ENCODE measurements around the gene SH2D7. TPM values are rescaled to one million over a fixed set of nuclear protein-coding genes. Genes with fewer than 3 reads are reported as not detected.

SH2D7 gene
- not detected for total RNA-seq
- long read RNA-seq: 0 reads

GRCh38 chr15:78092261-78093041 lies at the start of gene SH2D7:
TSS of gene SH2D7 (plus strand) at chr15:78092561. CDS start at chr15:78092585, 24 bp downstream.
- DNase-seq: peak; percentile 59
- intact Hi-C loops (cut with micrococcal nuclease): no loop called here
- peak; percentile 87 for ATAC-seq

GRCh38 chr15:78044407-78045155 lies 47.8 kb upstream of the SH2D7 start:
- ATAC-seq (no peak), DNase-seq (no peak)
- intact Hi-C loops (cut with micrococcal nuclease): no loop called here

GRCh38 chr15:78045189-78045588 lies 47.2 kb upstream of the SH2D7 start:
- intact Hi-C loops (cut with micrococcal nuclease): no loop called here
- ATAC-seq: no peak
- DNase-seq: no peak

GRCh38 chr15:78046796-78047341 lies 45.5 kb upstream of the SH2D7 start:
- DNase-seq: no peak
- intact Hi-C loops (cut with micrococcal nuclease): no loop called here
- ATAC-seq: peak; percentile 16

GRCh38 chr15:78047761-78048627 lies 44.4 kb upstream of the SH2D7 start:
- intact Hi-C loops (cut with micrococcal nuclease): no loop called here
- DNase-seq: no peak
- peak; percentile 78 for ATAC-seq

- DNase-seq (peak; percentile 44), ATAC-seq (peak; percentile 60)
- intact Hi-C loops (cut with micrococcal nuclease): no loop called here
These were observed 43.8 kb upstream of the SH2D7 start for GRCh38 chr15:78048628-78048920.

GRCh38 chr15:78049691-78050440 lies 42.5 kb upstream of the SH2D7 start:
- intact Hi-C loops (cut with micrococcal nuclease): no loop called here
- no peak for ATAC-seq

GRCh38 chr15:78050441-78050809 lies 41.9 kb upstream of the SH2D7 start:
- intact Hi-C loops (cut with micrococcal nuclease): no loop called here
- DNase-seq: no peak

More at GRCh38 chr15:78049691-78050440, 42.5 kb upstream of the SH2D7 start:
- DNase-seq: no peak

GRCh38 chr15:78050826-78051225 lies 41.5 kb upstream of the SH2D7 start:
- DNase-seq: no peak
- intact Hi-C loops (cut with micrococcal nuclease): no loop called here
- no peak for ATAC-seq

More at GRCh38 chr15:78050441-78050809, 41.9 kb upstream of the SH2D7 start:
- ATAC-seq: no peak

GRCh38 chr15:78051596-78051995 lies 40.8 kb upstream of the SH2D7 start:
- intact Hi-C loops (cut with micrococcal nuclease): no loop called here

GRCh38 chr15:78052001-78052401 lies 40.4 kb upstream of the SH2D7 start:
- intact Hi-C loops (cut with micrococcal nuclease): no loop called here
- ATAC-seq (peak; percentile 50), DNase-seq (peak; percentile 58)

More at GRCh38 chr15:78051596-78051995, 40.8 kb upstream of the SH2D7 start:
- DNase-seq: no peak
- ATAC-seq: no peak

- DNase-seq (no peak), ATAC-seq (no peak)
- intact Hi-C loops (cut with micrococcal nuclease): no loop called here
These were observed 39.8 kb upstream of the SH2D7 start for GRCh38 chr15:78052545-78052944.

GRCh38 chr15:78054518-78054917 lies 37.8 kb upstream of the SH2D7 start:
- DNase-seq (no peak), ATAC-seq (no peak)
- intact Hi-C loops (cut with micrococcal nuclease): no loop called here

GRCh38 chr15:78054966-78055365 lies 37.4 kb upstream of the SH2D7 start:
- DNase-seq: no peak
- intact Hi-C loops (cut with micrococcal nuclease): no loop called here
- ATAC-seq: no peak

GRCh38 chr15:78055919-78056713 lies 36.2 kb upstream of the SH2D7 start:
- intact Hi-C loops (cut with micrococcal nuclease): no loop called here
- peak; percentile 66 for ATAC-seq
- DNase-seq: peak; percentile 57

- no peak for DNase-seq
- peak; percentile 86 for ATAC-seq
- intact Hi-C loops (cut with micrococcal nuclease): no loop called here
These were observed 35.6 kb upstream of the SH2D7 start for GRCh38 chr15:78056714-78057269.

- intact Hi-C loops (cut with micrococcal nuclease): no loop called here
- ATAC-seq (no peak), DNase-seq (no peak)
These were observed 34.6 kb upstream of the SH2D7 start for GRCh38 chr15:78057803-78058202.

Measured in left ventricle myocardium superior (tissue), 1 donor.